Measurements from ENCODE around the gene NDUFC2.
A peak's percentile ranks its signal among the peaks of the same experiment; 100 is the strongest.

Gene NDUFC2

GRCh38 chr11:78079232-78080083 lies at the start of gene NDUFC2:
Gene NDUFC2 (minus strand): TSS chr11:78079862. CDS start chr11:78079744, 118 bp downstream.
- no peaks in the 10 kb centered on the region for H3K27me3 Mint-ChIP-seq
- H3K4me3 Mint-ChIP-seq = peak within 1 kb of the TSS; percentile 82
- intact Hi-C loops (cut with micrococcal nuclease) = no loop called here
- no peaks in the 10 kb centered on the region for H3K9me3 Mint-ChIP-seq
- H3K36me3 Mint-ChIP-seq (ENCODE audit: low read depth) = peaks cover 35% of the 10 kb centered on the region
- peaks cover 39% of the 10 kb centered on the region for H3K4me1 Mint-ChIP-seq (ENCODE audit: low read depth)
- peak within 1 kb of the TSS; percentile 88 for H3K27ac Mint-ChIP-seq

- intact Hi-C loops (cut with micrococcal nuclease) = no loop called here
- no peaks in the 10 kb centered on the region for H3K9me3 Mint-ChIP-seq
- peaks cover 5% of the 10 kb centered on the region for H3K4me1 Mint-ChIP-seq (ENCODE audit: low read depth)
- H3K4me3 Mint-ChIP-seq = no peak overlapping the region
- no peaks in the 10 kb centered on the region for H3K27me3 Mint-ChIP-seq
- H3K36me3 Mint-ChIP-seq (ENCODE audit: low read depth) = peaks cover 25% of the 10 kb centered on the region
- no peak overlapping the region for H3K27ac Mint-ChIP-seq
These were observed 47.7 kb upstream of the NDUFC2 start for GRCh38 chr11:78127403-78127802.

GRCh38 chr11:78112582-78113275 lies 33.1 kb upstream of the NDUFC2 start:
- Mint-ChIP-seq H3K9me3 (no peaks in the 10 kb centered on the region), H3K27ac (peak overlapping the region; percentile 37), H3K36me3 (ENCODE audit: low read depth) (peaks cover 72% of the 10 kb centered on the region), H3K4me3 (no peak overlapping the region), H3K27me3 (no peaks in the 10 kb centered on the region), H3K4me1 (ENCODE audit: low read depth) (peaks cover 13% of the 10 kb centered on the region)
- intact Hi-C loops (cut with micrococcal nuclease) = no loop called here

GRCh38 chr11:78111298-78111697 lies 31.6 kb upstream of the NDUFC2 start:
- Mint-ChIP-seq H3K9me3 (no peaks in the 10 kb centered on the region), H3K4me3 (no peak overlapping the region), H3K27me3 (no peaks in the 10 kb centered on the region), H3K27ac (no peak overlapping the region), H3K4me1 (ENCODE audit: low read depth) (peaks cover 13% of the 10 kb centered on the region), H3K36me3 (ENCODE audit: low read depth) (peaks cover 64% of the 10 kb centered on the region)
- intact Hi-C loops (cut with micrococcal nuclease) = no loop called here

- Mint-ChIP-seq H3K9me3 (no peaks in the 10 kb centered on the region), H3K4me1 (ENCODE audit: low read depth) (peaks cover 13% of the 10 kb centered on the region), H3K36me3 (ENCODE audit: low read depth) (peaks cover 66% of the 10 kb centered on the region), H3K27me3 (no peaks in the 10 kb centered on the region), H3K4me3 (no peak overlapping the region), H3K27ac (no peak overlapping the region)
- intact Hi-C loops (cut with micrococcal nuclease) = no loop called here
These were observed 31.2 kb upstream of the NDUFC2 start for GRCh38 chr11:78110830-78111229.

GRCh38 chr11:78110351-78110750 lies 30.7 kb upstream of the NDUFC2 start:
- Mint-ChIP-seq H3K36me3 (ENCODE audit: low read depth) (peaks cover 71% of the 10 kb centered on the region), H3K4me3 (no peak overlapping the region), H3K27ac (no peak overlapping the region), H3K4me1 (ENCODE audit: low read depth) (peaks cover 13% of the 10 kb centered on the region), H3K9me3 (no peaks in the 10 kb centered on the region), H3K27me3 (no peaks in the 10 kb centered on the region)
- intact Hi-C loops (cut with micrococcal nuclease) = no loop called here

- H3K27me3 Mint-ChIP-seq = no peaks in the 10 kb centered on the region
- intact Hi-C loops (cut with micrococcal nuclease) = no loop called here
- H3K4me3 Mint-ChIP-seq = no peak overlapping the region
- no peak overlapping the region for H3K27ac Mint-ChIP-seq
- H3K36me3 Mint-ChIP-seq (ENCODE audit: low read depth) = peaks cover 79% of the 10 kb centered on the region
- no peaks in the 10 kb centered on the region for H3K9me3 Mint-ChIP-seq
- peaks cover 13% of the 10 kb centered on the region for H3K4me1 Mint-ChIP-seq (ENCODE audit: low read depth)
These were observed 29.7 kb upstream of the NDUFC2 start for GRCh38 chr11:78109081-78110015.

- Mint-ChIP-seq H3K27ac (no peak overlapping the region), H3K9me3 (no peaks in the 10 kb centered on the region), H3K36me3 (ENCODE audit: low read depth) (peaks cover 52% of the 10 kb centered on the region), H3K4me1 (ENCODE audit: low read depth) (no peaks in the 10 kb centered on the region), H3K27me3 (no peaks in the 10 kb centered on the region), H3K4me3 (no peak overlapping the region)
- intact Hi-C loops (cut with micrococcal nuclease) = no loop called here
These were observed 21.2 kb upstream of the NDUFC2 start for GRCh38 chr11:78100676-78101472.

GRCh38 chr11:78100261-78100660 lies 20.6 kb upstream of the NDUFC2 start:
- intact Hi-C loops (cut with micrococcal nuclease) = no loop called here
- Mint-ChIP-seq H3K36me3 (ENCODE audit: low read depth) (peaks cover 47% of the 10 kb centered on the region), H3K27ac (no peak overlapping the region), H3K9me3 (no peaks in the 10 kb centered on the region), H3K4me1 (ENCODE audit: low read depth) (no peaks in the 10 kb centered on the region), H3K27me3 (no peaks in the 10 kb centered on the region), H3K4me3 (no peak overlapping the region)

GRCh38 chr11:78099666-78100065 lies 20.0 kb upstream of the NDUFC2 start:
- Mint-ChIP-seq H3K4me3 (no peak overlapping the region), H3K27ac (no peak overlapping the region), H3K9me3 (no peaks in the 10 kb centered on the region), H3K36me3 (ENCODE audit: low read depth) (peaks cover 48% of the 10 kb centered on the region), H3K4me1 (ENCODE audit: low read depth) (no peaks in the 10 kb centered on the region), H3K27me3 (no peaks in the 10 kb centered on the region)
- intact Hi-C loops (cut with micrococcal nuclease) = no loop called here

GRCh38 chr11:78097666-78098385 lies 18.2 kb upstream of the NDUFC2 start:
- intact Hi-C loops (cut with micrococcal nuclease) = no loop called here
- H3K27ac Mint-ChIP-seq = no peak overlapping the region
- H3K9me3 Mint-ChIP-seq = no peaks in the 10 kb centered on the region
- H3K4me1 Mint-ChIP-seq (ENCODE audit: low read depth) = no peaks in the 10 kb centered on the region
- no peaks in the 10 kb centered on the region for H3K27me3 Mint-ChIP-seq
- H3K4me3 Mint-ChIP-seq = no peak overlapping the region
- H3K36me3 Mint-ChIP-seq (ENCODE audit: low read depth) = peaks cover 49% of the 10 kb centered on the region

GRCh38 chr11:78094250-78094649 lies 14.6 kb upstream of the NDUFC2 start:
- peaks cover 33% of the 10 kb centered on the region for H3K36me3 Mint-ChIP-seq (ENCODE audit: low read depth)

More at GRCh38 chr11:78094250-78094649, 14.6 kb upstream of the NDUFC2 start:
- Mint-ChIP-seq H3K4me1 (ENCODE audit: low read depth) (no peaks in the 10 kb centered on the region), H3K27me3 (no peaks in the 10 kb centered on the region), H3K9me3 (no peaks in the 10 kb centered on the region), H3K4me3 (no peak overlapping the region), H3K27ac (no peak overlapping the region)
- intact Hi-C loops (cut with micrococcal nuclease) = no loop called here

Measured in dendritic cell treated with granulocyte-macrophage colony-stimulating factor and Interleukin-4, amounts not matched to agents 40 ng/mL and 50 ng/mL, for 4 days (primary cell).